Tibial nerve (tissue), 4 donors: ENCODE measurements around the gene TAX1BP1. TPM values are rescaled to one million over a fixed set of nuclear protein-coding genes. Genes with fewer than 3 reads are reported as not detected.

Experiments
- DNase-seq, 2 donors: peaks; one replicate each; pipeline ENCODE4 v3.0.0-alpha.2; 2019; ENCODE audit warnings: low spot score in 2 of 2
- H3K27ac ChIP-seq, 4 donors: fragments of 200-600 bp; sonication (generic) in 3 of 4; one replicate each; pipeline ENCODE4 v1.5.1; 2017 to 2019; ENCODE audit warnings: mild to moderate bottlenecking in 1 of 4
- H3K27me3 ChIP-seq, 2 donors: fragments of 200-600 bp; sonication (generic) in 1 of 2; one replicate each; pipeline versions ENCODE4 v1.5.1 to v1.6.0; 2017 to 2019
- H3K36me3 ChIP-seq, 3 donors: fragments of 200-600 bp; sonication (generic); one replicate each; pipeline ENCODE4 v1.5.1; 2018 to 2019
- H3K4me1 ChIP-seq, 4 donors: fragments of 200-600 bp; sonication (generic) in 3 of 4; one replicate each; pipeline ENCODE4 v1.5.1; 2017 to 2019
- H3K4me3 ChIP-seq, 4 donors: fragments of 200-600 bp; sonication (generic) in 3 of 4; one replicate each; pipeline ENCODE4 v1.5.1; 2017 to 2019; ENCODE audit warnings: mild to moderate bottlenecking in 1 of 4, moderate library complexity in 1 of 4
- H3K9me3 ChIP-seq, 4 donors: fragments of 200-600 bp; sonication (generic) in 3 of 4; one replicate each; pipeline ENCODE4 v1.5.1; 2017 to 2019
- CTCF ChIP-seq, 5 experiments: fragments of 200-600 bp in 3 of 5; fragments of 450-650 bp in 2 of 5; sonication (generic) in 3 of 5; IDR thresholded peaks; one replicate each; pipeline ENCODE4 v1.5.1; 2016 to 2019; ENCODE audit warnings: antibody characterized with exemption in 5 of 5, mild to moderate bottlenecking in 3 of 5, moderate library complexity in 2 of 5
- EP300 ChIP-seq, 2 donors: sonication (generic); formaldehyde crosslinking; IDR thresholded peaks; one replicate each; pipeline ENCODE4 v1.6.1; 2017; ENCODE audit warnings: antibody characterized with exemption in 2 of 2, mild to moderate bottlenecking in 1 of 2
- POLR2A ChIP-seq, 2 donors: fragments of 450-650 bp; IDR thresholded peaks; one replicate each; pipeline ENCODE4 v1.6.1; 2017; ENCODE audit warnings: antibody characterized with exemption in 2 of 2, mild to moderate bottlenecking in 2 of 2, moderate library complexity in 2 of 2
- WGBS, 2 donors: methylation state at CpG; one replicate each; pipeline ENCODE4 v1.1.5; 2018; 5-methylcytosine and 5-hydroxymethylcytosine counted together
- total RNA-seq, 4 donors: library from RNA; depleted of rRNA; stranded (reverse); fragments of >200 nt; gene quantifications; one replicate each; pipeline ENCODE4 v1.1.0, GENCODE V29; 2016

Gene TAX1BP1
- total RNA-seq, 4 donors from 2014 or later, result 52.8 to 89.6 (median 71.8) TPM

- Histone ChIP-seq H3K27ac (no peak overlapping the region), H3K4me3 (no peak overlapping the region), H3K4me1 (peaks cover 0 to 41% (median 16%) of the 10 kb centered on the region in 4 donors), H3K27me3 (no peaks in the 10 kb centered on the region), H3K36me3 (no peaks in the 10 kb centered on the region), H3K9me3 (no peaks in the 10 kb centered on the region)
- DNase-seq, result no peak
- no peak for TF ChIP-seq EP300 (IDR thresholded peaks at IDR 0.05)
- TF ChIP-seq CTCF (IDR thresholded peaks at IDR 0.05), result no peak
- TF ChIP-seq POLR2A (IDR thresholded peaks at IDR 0.05), result no peak
- WGBS, 2 donors, result 74 to 88% methylated on average over 8 of the region's 8 CpGs
These were observed 136.8 kb downstream of the TAX1BP1 start for GRCh38 chr7:27876756-27877155.

Other genes starting within 250 kb of the TAX1BP1 start
- 10 to 100 TPM; 36.6 to 44.0 (median 41.7) TPM for gene HIBADH, start 77.3 kb upstream of the TAX1BP1 start, total RNA-seq